NCI-H2196 (cell line): Measurements from ENCODE around the gene UGGT1.

Experiments
- DNase-seq: peaks from one replicate; lab custom pipeline; 2025; ENCODE audit not compliant: unreplicated experiment; lab: John Stamatoyannopoulos, UW

Gene UGGT1

GRCh38 chr2:128109243-128109642 lies 18.2 kb downstream of the UGGT1 start:
- DNase-seq = no peak

DNA sequence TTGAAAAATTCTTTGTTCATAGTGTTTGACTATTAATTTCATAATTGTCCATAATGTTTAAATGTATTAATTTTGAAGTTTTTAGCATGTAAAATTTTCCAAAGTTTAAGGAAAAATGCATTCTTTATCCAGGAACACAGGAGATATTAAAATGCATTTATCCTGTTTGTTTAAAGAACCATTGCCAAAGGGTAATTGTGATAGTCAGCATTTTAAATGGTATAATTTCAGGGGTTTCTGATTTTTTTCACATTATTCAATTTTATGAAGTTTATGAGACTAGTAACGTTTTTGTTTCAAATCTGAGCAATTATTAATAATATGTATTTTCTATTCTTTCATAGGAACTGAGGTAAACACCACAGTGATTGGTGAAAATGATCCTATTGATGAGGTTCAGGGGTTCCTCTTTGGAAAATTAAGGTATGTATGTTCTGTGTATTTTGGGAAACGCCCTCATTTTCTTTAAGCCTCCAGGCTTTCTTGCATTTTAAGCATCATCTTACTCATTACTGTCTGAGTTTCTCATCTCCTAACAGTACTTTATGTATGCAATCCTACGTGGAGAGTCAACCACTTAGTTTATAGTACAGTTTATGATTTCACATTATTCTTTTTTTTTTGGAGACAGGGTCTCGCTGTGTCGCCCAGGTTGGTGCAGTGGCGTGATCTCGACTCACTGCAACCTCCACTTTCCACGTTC lies 25.1 kb downstream of the UGGT1 start:
- no peak for DNase-seq

DNA sequence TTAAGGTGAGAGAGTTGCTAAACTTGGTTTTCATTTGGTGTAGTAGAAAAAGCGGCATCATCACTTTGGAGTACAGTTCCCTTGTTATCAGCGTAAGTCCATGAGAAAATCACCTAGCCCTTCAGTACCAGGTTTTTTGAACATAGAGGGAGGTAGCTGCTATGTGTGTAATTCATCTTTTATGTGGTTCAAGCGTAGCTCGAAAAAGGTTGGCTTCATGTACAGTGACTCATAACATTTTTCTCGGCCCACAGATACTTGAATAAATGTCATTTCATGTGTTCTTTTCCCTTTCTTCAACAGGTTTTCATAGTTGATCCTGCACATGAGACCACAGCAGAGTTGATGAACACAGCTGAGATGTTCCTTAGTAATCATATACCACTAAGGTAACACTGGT lies 43.6 kb downstream of the UGGT1 start:
- DNase-seq = no peak

GRCh38 chr2:128137094-128137616 lies 46.2 kb downstream of the UGGT1 start:
- no peak for DNase-seq

- DNase-seq = no peak
These were observed 48.6 kb downstream of the UGGT1 start for GRCh38 chr2:128139624-128140023.

DNA sequence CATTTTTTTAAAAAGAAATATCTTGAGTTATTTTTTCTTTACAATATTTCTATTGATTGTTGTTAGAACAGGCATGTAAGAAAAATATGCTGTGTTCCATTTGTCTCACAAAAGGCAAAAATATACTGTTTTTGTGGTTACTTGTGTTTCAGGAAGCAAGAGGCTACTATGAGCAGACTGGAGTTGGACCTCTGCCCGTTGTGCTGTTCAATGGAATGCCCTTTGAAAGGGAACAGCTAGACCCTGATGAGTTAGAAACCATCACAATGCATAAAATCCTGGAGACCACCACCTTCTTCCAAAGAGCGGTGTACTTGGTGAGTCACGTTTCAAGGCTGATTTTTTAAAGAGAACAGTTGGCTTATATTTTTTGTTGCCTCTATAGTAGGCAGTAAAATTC lies 54.7 kb downstream of the UGGT1 start:
- DNase-seq = no peak

- no peak for DNase-seq
These were observed 62.8 kb downstream of the UGGT1 start for GRCh38 chr2:128153786-128154185.

- no peak for DNase-seq
These were observed 63.2 kb downstream of the UGGT1 start for GRCh38 chr2:128154225-128154624.

DNA sequence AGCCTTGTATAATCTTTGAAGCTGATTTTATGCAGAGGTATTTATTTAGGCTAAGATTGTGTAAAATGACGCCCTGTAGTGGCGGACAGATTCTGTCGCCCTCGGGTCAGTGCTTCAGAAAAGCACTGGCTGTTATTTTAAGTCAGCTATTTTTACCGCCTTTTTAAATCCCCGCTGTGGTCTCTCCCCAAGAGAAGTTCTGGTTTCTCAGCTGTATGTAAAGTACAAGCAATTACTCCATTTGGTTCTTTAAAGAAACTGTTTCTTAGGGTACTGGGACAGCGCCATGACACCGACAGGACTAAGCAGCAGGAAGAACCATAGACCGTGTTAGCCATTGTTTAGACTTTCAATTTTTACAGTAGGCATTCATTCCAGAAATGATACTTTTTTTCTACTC lies 65.0 kb downstream of the UGGT1 start:
- DNase-seq = no peak

- DNase-seq = no peak
These were observed 65.8 kb downstream of the UGGT1 start for GRCh38 chr2:128156812-128157211.

DNA sequence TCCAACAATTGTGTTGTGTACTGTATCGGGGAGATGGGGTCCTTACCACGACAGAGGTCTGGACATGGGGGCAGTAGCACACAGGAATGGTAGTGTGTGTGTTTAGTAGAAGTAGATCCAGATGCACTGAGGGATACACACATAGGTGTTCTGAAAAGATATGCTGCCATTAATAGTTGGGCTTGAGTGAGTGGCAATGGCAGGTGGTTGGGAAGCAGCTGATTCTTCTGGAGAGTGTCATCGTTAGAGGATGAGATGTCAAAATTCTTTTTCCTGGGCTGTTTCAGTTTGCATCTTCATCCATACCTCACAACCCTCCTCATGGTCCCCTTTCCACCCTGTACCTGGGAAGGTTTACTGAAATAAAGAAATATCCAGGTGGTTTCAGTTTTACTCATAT lies 66.6 kb downstream of the UGGT1 start:
- no peak for DNase-seq

GRCh38 chr2:128158176-128158575 lies 67.2 kb downstream of the UGGT1 start:
- DNase-seq = no peak

DNA sequence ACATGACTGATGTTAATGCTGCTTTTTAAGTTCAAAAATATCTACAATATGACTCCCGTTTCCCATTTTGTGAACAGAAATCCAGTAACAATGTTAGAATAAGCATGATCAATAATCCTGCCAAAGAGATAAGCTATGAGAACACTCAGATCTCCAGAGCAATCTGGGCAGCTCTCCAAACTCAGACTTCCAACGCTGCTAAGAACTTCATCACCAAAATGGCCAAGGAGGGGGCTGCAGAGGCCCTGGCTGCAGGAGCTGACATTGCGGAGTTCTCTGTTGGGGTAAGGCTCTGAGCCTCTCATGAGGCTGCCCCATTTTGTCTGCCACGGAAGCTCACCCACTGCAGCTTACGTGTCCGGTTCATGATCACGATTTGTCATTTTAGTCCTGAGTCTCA lies 68.4 kb downstream of the UGGT1 start:
- DNase-seq = no peak

- no peak for DNase-seq
These were observed 69.7 kb downstream of the UGGT1 start for GRCh38 chr2:128160616-128161275.

- DNase-seq = no peak
These were observed 71.3 kb downstream of the UGGT1 start for GRCh38 chr2:128162266-128162665.

- DNase-seq = no peak
These were observed 73.3 kb downstream of the UGGT1 start for GRCh38 chr2:128164311-128164710.

DNA sequence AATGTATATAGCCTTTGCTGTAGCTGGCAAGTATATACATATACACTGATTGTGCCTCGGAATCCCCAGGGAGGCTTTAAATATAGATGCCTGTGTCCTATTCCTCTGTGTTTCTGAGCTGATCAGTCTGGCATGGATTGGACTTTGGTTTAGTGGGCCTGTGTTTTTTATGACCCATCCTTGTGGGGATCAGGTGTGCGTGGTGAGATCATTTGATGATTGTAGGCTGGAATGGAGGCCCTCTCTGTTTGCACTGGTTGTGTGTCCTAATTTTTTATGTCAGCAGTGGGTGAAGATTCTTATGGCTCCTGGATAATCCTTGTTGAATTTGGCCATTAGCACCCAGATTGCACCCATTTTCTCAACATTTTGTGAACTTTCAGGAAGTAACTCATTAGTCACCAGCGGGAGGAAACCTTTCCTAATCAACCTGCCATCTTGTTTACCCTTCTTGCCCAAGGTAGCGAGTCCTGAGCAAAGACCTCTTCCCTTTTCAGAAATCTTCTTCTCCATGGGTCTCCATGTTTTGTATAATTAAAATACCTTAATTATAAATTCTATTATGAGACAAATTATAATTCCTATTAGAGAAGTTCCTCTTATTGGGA lies 75.8 kb downstream of the UGGT1 start:
- DNase-seq = no peak

DNA sequence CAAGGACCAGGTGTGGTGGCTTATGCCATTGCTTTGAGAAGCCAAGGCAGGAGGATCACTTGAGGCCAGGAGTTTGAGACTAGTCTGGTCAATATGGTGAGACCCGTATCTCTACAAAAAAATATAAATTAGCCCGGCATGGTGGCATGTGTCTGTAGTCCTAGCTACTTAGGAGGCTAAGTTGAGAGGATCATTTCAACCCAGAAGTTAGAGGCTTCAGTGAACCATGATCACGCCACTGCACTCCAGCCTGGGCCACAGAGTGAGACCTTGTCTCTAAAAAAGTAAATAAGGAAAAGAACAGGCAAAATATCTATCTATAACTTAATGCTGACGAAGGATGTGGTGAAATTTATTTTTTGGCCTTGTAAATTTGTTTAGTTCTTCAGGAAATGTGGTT lies 78.1 kb downstream of the UGGT1 start:
- DNase-seq = no peak

GRCh38 chr2:128169497-128169896 lies 78.5 kb downstream of the UGGT1 start:
- DNase-seq = no peak

DNA sequence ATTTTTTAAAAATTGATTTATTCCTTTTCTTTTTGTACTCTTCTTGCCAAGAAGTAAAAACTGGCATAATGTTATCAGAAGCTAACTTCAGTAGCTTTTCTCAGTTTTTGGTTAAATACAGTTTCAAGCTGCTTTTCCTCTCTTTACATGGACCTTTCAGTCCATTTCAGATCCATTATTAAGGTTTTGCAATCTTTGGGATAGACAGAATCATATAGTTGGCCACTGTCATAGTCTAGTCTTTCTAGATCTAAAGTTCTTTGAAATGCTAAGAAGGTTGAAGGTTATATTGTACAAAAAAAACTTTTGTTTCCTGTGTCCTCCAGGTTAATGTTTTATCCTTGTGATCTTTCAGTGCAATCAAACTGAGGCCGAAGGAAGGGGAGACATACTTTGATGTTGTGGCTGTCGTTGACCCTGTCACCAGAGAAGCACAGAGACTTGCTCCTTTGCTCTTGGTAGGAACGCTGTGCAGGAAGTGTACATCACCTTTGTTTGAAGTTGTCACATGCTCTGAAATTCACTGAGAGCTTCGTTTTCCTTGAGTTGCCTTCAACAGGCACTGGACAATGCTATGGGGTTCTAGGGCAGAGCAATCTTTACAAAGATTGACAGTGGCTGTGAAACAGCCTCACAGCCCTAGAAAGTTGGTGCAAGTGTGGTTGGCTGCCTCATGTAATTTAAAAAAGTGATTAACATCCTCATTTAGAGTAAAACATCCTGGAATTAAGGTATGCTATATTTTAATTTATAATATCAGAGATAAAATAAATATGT lies 79.1 kb downstream of the UGGT1 start:
- no peak for DNase-seq

GRCh38 chr2:128170776-128171175 lies 79.8 kb downstream of the UGGT1 start:
- DNase-seq = no peak
